Measurements from ENCODE around the gene LRP4.

DNA sequence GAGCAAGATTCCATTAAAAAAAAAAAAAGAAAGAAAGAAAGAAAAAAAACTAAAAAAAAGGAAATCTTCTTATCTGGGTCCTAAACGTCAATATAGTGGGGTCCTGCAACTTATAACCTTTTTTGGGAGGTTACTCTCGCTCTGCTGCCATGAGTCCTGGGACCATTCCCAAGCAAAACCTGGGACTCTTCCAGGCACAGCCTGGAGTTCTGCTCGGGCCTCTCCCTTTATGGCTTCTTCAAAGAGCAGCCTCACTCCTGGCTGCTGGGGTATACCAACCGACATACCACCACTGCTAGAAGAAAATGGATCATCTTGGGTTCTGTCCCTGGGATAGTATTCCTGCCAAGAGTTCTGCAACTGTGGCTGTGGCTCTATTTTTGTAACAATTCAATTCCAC lies 58.1 kb downstream of the LRP4 start:
- TF ChIP-seq, protein P1, sequence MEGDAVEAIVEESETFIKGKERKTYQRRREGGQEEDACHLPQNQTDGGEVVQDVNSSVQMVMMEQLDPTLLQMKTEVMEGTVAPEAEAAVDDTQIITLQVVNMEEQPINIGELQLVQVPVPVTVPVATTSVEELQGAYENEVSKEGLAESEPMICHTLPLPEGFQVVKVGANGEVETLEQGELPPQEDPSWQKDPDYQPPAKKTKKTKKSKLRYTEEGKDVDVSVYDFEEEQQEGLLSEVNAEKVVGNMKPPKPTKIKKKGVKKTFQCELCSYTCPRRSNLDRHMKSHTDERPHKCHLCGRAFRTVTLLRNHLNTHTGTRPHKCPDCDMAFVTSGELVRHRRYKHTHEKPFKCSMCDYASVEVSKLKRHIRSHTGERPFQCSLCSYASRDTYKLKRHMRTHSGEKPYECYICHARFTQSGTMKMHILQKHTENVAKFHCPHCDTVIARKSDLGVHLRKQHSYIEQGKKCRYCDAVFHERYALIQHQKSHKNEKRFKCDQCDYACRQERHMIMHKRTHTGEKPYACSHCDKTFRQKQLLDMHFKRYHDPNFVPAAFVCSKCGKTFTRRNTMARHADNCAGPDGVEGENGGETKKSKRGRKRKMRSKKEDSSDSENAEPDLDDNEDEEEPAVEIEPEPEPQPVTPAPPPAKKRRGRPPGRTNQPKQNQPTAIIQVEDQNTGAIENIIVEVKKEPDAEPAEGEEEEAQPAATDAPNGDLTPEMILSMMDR (conservative IDR thresholded peaks at IDR 0.05; ENCODE audit: low read depth, low read length), result no peak
- TF ChIP-seq EZH2 (IDR thresholded peaks at IDR 0.05; ENCODE audit: low read length, unreplicated experiment), result no peak
- TF ChIP-seq EZH2phosphoT487 (IDR thresholded peaks at IDR 0.05; ENCODE audit: borderline replicate concordance, low read length), result no peak

Data from PC-3 (cell line).